K562 (cell line): ENCODE data around the gene RGMA. TPM values are rescaled to one million over a fixed set of nuclear protein-coding genes. Genes with fewer than 3 reads are reported as not detected.

Experiments used
- polyA plus RNA-seq, 8 experiments: library from polyadenylated mRNA; depleted of rRNA in 4 of 8; stranded (reverse) in 5 of 8; unstranded in 3 of 8; fragments of >200 nt; fragmentation: Nextera tagmentation in 2 of 8; fragmentation: Illumina TruSeq in 1 of 8; extraction: Ambion mirVana in 2 of 8; extraction: Trizol in 1 of 8; gene quantifications; 2 replicates each; pipeline versions ENCODE4 v1.2.1 to v1.2.3, GENCODE V29; 2011 to 2014; ENCODE audit warnings: inconsistent platforms in 1 of 8, missing spikeins in 1 of 8
- total RNA-seq, 7 experiments: library from RNA; depleted of rRNA in 6 of 7; stranded (reverse); fragments of >200 nt in 6 of 7; fragmentation: Illumina TruSeq in 2 of 7; extraction: Trizol in 2 of 7; gene quantifications; 2 replicates each; pipeline versions ENCODE4 v1.2.1 to v1.2.3, GENCODE V29; 2011 to 2021; ENCODE audit warnings: low replicate concordance in 1 of 7
- TF ChIP-seq, protein P1 (sequence below), 2 experiments: fragments of 450-650 bp in 1 of 2; sonication (generic) in 1 of 2; formaldehyde crosslinking in 1 of 2; IDR thresholded peaks; 2 replicates each; pipeline versions ENCODE4 v1.7.1 to v1.9.0; 2016 to 2022; ENCODE audit warnings: inconsistent platforms in 1 of 2, mild to moderate bottlenecking in 1 of 2, missing genetic modification reagents in 1 of 2

The RGMA gene
- total and polyA plus RNA-seq, 9 of the 15 experiments (the other 6 are each of a cell fraction or from before 2014, with no cell fraction given), result 0.03 to 0.05 (median 0.03) TPM; not detected in 6

DNA sequence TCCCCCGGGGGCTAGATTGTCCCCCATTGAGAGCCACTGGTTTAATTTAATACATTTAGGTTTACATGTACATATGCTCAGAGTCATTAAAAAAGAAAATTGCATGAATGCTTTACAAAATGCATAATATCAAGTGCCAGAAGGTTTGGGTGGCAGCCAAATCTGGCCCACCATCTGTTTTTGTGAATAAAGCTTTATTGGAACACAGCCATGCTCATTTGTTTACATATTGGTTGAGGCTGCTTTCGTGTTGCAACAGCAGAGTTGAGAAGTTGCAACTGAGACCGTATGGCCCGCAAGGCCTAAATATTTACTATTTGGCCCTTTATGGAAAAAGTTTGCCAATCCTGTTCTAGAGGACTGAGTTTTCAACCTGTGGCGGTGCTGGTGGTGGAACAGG lies 32.1 kb upstream of the RGMA start (continued):
- TF ChIP-seq, protein P1, sequence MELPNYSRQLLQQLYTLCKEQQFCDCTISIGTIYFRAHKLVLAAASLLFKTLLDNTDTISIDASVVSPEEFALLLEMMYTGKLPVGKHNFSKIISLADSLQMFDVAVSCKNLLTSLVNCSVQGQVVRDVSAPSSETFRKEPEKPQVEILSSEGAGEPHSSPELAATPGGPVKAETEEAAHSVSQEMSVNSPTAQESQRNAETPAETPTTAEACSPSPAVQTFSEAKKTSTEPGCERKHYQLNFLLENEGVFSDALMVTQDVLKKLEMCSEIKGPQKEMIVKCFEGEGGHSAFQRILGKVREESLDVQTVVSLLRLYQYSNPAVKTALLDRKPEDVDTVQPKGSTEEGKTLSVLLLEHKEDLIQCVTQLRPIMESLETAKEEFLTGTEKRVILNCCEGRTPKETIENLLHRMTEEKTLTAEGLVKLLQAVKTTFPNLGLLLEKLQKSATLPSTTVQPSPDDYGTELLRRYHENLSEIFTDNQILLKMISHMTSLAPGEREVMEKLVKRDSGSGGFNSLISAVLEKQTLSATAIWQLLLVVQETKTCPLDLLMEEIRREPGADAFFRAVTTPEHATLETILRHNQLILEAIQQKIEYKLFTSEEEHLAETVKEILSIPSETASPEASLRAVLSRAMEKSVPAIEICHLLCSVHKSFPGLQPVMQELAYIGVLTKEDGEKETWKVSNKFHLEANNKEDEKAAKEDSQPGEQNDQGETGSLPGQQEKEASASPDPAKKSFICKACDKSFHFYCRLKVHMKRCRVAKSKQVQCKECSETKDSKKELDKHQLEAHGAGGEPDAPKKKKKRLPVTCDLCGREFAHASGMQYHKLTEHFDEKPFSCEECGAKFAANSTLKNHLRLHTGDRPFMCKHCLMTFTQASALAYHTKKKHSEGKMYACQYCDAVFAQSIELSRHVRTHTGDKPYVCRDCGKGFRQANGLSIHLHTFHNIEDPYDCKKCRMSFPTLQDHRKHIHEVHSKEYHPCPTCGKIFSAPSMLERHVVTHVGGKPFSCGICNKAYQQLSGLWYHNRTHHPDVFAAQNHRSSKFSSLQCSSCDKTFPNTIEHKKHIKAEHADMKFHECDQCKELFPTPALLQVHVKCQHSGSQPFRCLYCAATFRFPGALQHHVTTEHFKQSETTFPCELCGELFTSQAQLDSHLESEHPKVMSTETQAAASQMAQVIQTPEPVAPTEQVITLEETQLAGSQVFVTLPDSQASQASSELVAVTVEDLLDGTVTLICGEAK (IDR thresholded peaks at IDR 0.05), result peak; percentile 77
- TF ChIP-seq, protein P1 (CRISPR knock-in tag; IDR thresholded peaks at IDR 0.05), result no peak
- TF ChIP-seq, all 486 proteins: peak for 2
